ENCODE measurements around the gene TNIK.

- TF ChIP-seq, protein P1, sequence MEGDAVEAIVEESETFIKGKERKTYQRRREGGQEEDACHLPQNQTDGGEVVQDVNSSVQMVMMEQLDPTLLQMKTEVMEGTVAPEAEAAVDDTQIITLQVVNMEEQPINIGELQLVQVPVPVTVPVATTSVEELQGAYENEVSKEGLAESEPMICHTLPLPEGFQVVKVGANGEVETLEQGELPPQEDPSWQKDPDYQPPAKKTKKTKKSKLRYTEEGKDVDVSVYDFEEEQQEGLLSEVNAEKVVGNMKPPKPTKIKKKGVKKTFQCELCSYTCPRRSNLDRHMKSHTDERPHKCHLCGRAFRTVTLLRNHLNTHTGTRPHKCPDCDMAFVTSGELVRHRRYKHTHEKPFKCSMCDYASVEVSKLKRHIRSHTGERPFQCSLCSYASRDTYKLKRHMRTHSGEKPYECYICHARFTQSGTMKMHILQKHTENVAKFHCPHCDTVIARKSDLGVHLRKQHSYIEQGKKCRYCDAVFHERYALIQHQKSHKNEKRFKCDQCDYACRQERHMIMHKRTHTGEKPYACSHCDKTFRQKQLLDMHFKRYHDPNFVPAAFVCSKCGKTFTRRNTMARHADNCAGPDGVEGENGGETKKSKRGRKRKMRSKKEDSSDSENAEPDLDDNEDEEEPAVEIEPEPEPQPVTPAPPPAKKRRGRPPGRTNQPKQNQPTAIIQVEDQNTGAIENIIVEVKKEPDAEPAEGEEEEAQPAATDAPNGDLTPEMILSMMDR (IDR thresholded peaks at IDR 0.05; ENCODE audit: low read depth, low read length): no peak
- no peak for TF ChIP-seq POLR2A (IDR thresholded peaks at IDR 0.05; ENCODE audit: extremely low read depth, insufficient read length)
Observed at GRCh38 chr3:171204942-171205341, 255.3 kb downstream of the TNIK start.

All from NB4 (cell line).